Neural cell (in vitro differentiated cells): ENCODE results near the gene WNT6. TPM values are rescaled to one million over a fixed set of nuclear protein-coding genes. Genes with fewer than 3 reads are reported as not detected.

ENCODE experiments used
- H2AFZ ChIP-seq: fragments of 200-600, 300-800 bp; sonication (generic), shearing (Covaris generic); 2 replicates; pipeline ENCODE4 v1.6.0; 2014; ENCODE audit warnings: low read depth, mild to moderate bottlenecking, antibody characterized with exemption, low read length, moderate library complexity
- H3F3A ChIP-seq: fragments of 200-600 bp; shearing (Covaris generic); 2 replicates; pipeline ENCODE4 v1.6.1; 2016; ENCODE audit warnings: mild to moderate bottlenecking, moderate library complexity, mixed read lengths, antibody characterized with exemption, low read length; ENCODE audit not compliant: insufficient read depth, poor library complexity, severe bottlenecking
- H3K27ac ChIP-seq: fragments of 200-600, 300-800 bp; sonication (generic), shearing (Covaris generic); 2 replicates; pipeline ENCODE4 v1.5.1; 2014; ENCODE audit warnings: mild to moderate bottlenecking, low read length, moderate library complexity
- H3K27me3 ChIP-seq: fragments of 300-800, 200-600 bp; sonication (generic), shearing (Covaris generic); 2 replicates; pipeline ENCODE4 v1.6.0; 2014; ENCODE audit warnings: mild to moderate bottlenecking, low read depth, low read length, moderate library complexity; ENCODE audit not compliant: insufficient read depth
- H3K36me3 ChIP-seq: fragments of 300-800, 200-600 bp; sonication (generic), shearing (Covaris generic); 2 replicates; pipeline ENCODE4 v1.5.1; 2014; ENCODE audit warnings: mild to moderate bottlenecking, antibody characterized with exemption, low read length, moderate library complexity; ENCODE audit not compliant: insufficient read depth
- H3K4me2 ChIP-seq: fragments of 300-800, 200-600 bp; sonication (generic), shearing (Covaris generic); 2 replicates; pipeline ENCODE4 v1.6.0; 2014; ENCODE audit warnings: mild to moderate bottlenecking, low read length
- H3K4me3 ChIP-seq: fragments of 300-800, 200-600 bp; sonication (generic), shearing (Covaris generic); 2 replicates; pipeline ENCODE4 v1.5.1; 2014; ENCODE audit warnings: mild to moderate bottlenecking, low read length, moderate library complexity
- H3K79me2 ChIP-seq: fragments of 200-600 bp; shearing (Covaris generic); replicated peaks from 2 replicates; pipeline ENCODE4 v1.6.0; 2014; ENCODE audit warnings: mild to moderate bottlenecking, low read length, moderate library complexity; ENCODE audit not compliant: insufficient read depth
- H3K9ac ChIP-seq: fragments of 300-800, 200-600 bp; sonication (generic), shearing (Covaris generic); 2 replicates; pipeline ENCODE4 v1.6.1; 2016; ENCODE audit warnings: mild to moderate bottlenecking, low read length, mixed read lengths
- H3K9me2 ChIP-seq: fragments of 200-600 bp; shearing (Covaris generic); 2 replicates; pipeline ENCODE4 v1.6.1; 2016; ENCODE audit warnings: mild to moderate bottlenecking, low read length, mixed read lengths; ENCODE audit not compliant: insufficient read depth
- H3K9me3 ChIP-seq: fragments of 200-600, 300-800 bp; sonication (generic), shearing (Covaris generic); 2 replicates; pipeline ENCODE4 v1.6.1; 2016; ENCODE audit warnings: mild to moderate bottlenecking, mixed run types, low read length, moderate library complexity, mixed read lengths
- H4K20me1 ChIP-seq: fragments of 200-600 bp; shearing (Covaris generic); 2 replicates; pipeline ENCODE4 v1.6.1; 2016; ENCODE audit warnings: mild to moderate bottlenecking, mixed run types; ENCODE audit not compliant: insufficient read depth
- EP300 ChIP-seq: fragments of 450-650 bp; conservative IDR thresholded peaks from 2 replicates; pipeline ENCODE4 v1.6.1; 2014; ENCODE audit warnings: antibody characterized with exemption, mild to moderate bottlenecking, moderate library complexity; ENCODE audit not compliant: poor library complexity, severe bottlenecking
- EZH2 ChIP-seq: fragments of 200-600, 300-800 bp; shearing (Covaris generic), sonication (generic); IDR thresholded peaks from 2 replicates; pipeline ENCODE4 v1.6.1; 2014; ENCODE audit warnings: antibody characterized with exemption, low read length, borderline replicate concordance, mild to moderate bottlenecking; ENCODE audit not compliant: insufficient read depth, poor library complexity, severe bottlenecking
- MXI1 ChIP-seq: fragments of 450-650 bp; conservative IDR thresholded peaks from 2 replicates; pipeline ENCODE4 v1.6.1; 2014; ENCODE audit warnings: antibody characterized with exemption, mild to moderate bottlenecking; ENCODE audit not compliant: poor library complexity, severe bottlenecking
- POLR2AphosphoS5 ChIP-seq: IDR thresholded peaks from 2 replicates; pipeline ENCODE4 v1.6.1; 2012
- RAD21 ChIP-seq: fragments of 450-650 bp; conservative IDR thresholded peaks from 2 replicates; pipeline ENCODE4 v1.6.1; 2014; ENCODE audit warnings: antibody characterized with exemption, mild to moderate bottlenecking, moderate library complexity
- SMC3 ChIP-seq: fragments of 450-650 bp; conservative IDR thresholded peaks from 2 replicates; pipeline ENCODE4 v1.6.1; 2014; ENCODE audit warnings: antibody characterized with exemption, mild to moderate bottlenecking, moderate library complexity; ENCODE audit not compliant: poor library complexity
- TAF1 ChIP-seq: IDR thresholded peaks from 2 replicates; pipeline ENCODE4 v1.6.1; 2012; ENCODE audit warnings: low read depth
- polyA plus RNA-seq: library from polyadenylated mRNA; depleted of rRNA; stranded (reverse); fragments of >200 nt; gene quantifications from 2 replicates; pipeline ENCODE4 v1.2.3, GENCODE V29; 2014
- TF ChIP-seq, protein P1 (sequence below): fragments of 450-650 bp; IDR thresholded peaks from 2 replicates; pipeline ENCODE4 v1.5.1; 2014; ENCODE audit warnings: antibody characterized with exemption, mild to moderate bottlenecking, moderate library complexity; ENCODE audit not compliant: poor library complexity, severe bottlenecking
- TF ChIP-seq, protein P2 (sequence below): IDR thresholded peaks from 2 replicates; pipeline ENCODE4 v1.6.1; 2012; ENCODE audit warnings: borderline replicate concordance

Gene WNT6
- polyA plus RNA-seq, 1 donor from 2014 or later: not detected

DNA sequence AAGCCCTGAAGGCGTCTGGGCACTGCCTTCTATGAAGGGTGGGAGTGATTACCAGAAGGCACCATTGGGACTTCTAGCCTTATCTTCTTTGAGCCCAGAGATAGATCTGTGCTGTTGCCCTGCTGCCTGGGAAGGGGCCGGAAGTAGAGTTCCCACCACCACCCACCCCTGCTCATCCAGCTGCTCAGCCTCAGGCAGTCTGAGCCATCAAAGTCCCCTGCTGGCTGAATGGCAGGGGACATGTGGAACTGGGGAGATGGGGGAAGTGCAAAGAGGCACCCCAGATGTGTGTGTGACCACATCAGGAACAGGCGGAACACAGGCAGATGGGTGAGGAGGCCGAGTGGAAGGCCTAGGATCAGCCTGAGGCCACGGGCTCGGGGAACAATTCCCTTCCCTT is 17.7 kb downstream of the WNT6 start:
- Histone ChIP-seq H3K27ac (no peak overlapping the region), H3F3A (no peaks in the 10 kb centered on the region), H3K79me2 (no peaks in the 10 kb centered on the region), H3K9ac (no peak overlapping the region), H3K27me3 (peaks cover 98% of the 10 kb centered on the region), H3K36me3 (no peaks in the 10 kb centered on the region), H2AFZ (no peak overlapping the region), H3K9me2 (no peaks in the 10 kb centered on the region), H4K20me1 (no peaks in the 10 kb centered on the region), H3K9me3 (no peaks in the 10 kb centered on the region), H3K4me2 (no peak overlapping the region), H3K4me3 (no peak overlapping the region)
- TF ChIP-seq EP300 (no peak), MXI1 (no peak), SMC3 (no peak), EZH2 (no peak), TAF1 (no peak), POLR2AphosphoS5 (no peak), RAD21 (no peak)
- TF ChIP-seq, protein P1, sequence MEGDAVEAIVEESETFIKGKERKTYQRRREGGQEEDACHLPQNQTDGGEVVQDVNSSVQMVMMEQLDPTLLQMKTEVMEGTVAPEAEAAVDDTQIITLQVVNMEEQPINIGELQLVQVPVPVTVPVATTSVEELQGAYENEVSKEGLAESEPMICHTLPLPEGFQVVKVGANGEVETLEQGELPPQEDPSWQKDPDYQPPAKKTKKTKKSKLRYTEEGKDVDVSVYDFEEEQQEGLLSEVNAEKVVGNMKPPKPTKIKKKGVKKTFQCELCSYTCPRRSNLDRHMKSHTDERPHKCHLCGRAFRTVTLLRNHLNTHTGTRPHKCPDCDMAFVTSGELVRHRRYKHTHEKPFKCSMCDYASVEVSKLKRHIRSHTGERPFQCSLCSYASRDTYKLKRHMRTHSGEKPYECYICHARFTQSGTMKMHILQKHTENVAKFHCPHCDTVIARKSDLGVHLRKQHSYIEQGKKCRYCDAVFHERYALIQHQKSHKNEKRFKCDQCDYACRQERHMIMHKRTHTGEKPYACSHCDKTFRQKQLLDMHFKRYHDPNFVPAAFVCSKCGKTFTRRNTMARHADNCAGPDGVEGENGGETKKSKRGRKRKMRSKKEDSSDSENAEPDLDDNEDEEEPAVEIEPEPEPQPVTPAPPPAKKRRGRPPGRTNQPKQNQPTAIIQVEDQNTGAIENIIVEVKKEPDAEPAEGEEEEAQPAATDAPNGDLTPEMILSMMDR: no peak
- TF ChIP-seq, protein P2, sequence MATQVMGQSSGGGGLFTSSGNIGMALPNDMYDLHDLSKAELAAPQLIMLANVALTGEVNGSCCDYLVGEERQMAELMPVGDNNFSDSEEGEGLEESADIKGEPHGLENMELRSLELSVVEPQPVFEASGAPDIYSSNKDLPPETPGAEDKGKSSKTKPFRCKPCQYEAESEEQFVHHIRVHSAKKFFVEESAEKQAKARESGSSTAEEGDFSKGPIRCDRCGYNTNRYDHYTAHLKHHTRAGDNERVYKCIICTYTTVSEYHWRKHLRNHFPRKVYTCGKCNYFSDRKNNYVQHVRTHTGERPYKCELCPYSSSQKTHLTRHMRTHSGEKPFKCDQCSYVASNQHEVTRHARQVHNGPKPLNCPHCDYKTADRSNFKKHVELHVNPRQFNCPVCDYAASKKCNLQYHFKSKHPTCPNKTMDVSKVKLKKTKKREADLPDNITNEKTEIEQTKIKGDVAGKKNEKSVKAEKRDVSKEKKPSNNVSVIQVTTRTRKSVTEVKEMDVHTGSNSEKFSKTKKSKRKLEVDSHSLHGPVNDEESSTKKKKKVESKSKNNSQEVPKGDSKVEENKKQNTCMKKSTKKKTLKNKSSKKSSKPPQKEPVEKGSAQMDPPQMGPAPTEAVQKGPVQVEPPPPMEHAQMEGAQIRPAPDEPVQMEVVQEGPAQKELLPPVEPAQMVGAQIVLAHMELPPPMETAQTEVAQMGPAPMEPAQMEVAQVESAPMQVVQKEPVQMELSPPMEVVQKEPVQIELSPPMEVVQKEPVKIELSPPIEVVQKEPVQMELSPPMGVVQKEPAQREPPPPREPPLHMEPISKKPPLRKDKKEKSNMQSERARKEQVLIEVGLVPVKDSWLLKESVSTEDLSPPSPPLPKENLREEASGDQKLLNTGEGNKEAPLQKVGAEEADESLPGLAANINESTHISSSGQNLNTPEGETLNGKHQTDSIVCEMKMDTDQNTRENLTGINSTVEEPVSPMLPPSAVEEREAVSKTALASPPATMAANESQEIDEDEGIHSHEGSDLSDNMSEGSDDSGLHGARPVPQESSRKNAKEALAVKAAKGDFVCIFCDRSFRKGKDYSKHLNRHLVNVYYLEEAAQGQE: no peak

DNA sequence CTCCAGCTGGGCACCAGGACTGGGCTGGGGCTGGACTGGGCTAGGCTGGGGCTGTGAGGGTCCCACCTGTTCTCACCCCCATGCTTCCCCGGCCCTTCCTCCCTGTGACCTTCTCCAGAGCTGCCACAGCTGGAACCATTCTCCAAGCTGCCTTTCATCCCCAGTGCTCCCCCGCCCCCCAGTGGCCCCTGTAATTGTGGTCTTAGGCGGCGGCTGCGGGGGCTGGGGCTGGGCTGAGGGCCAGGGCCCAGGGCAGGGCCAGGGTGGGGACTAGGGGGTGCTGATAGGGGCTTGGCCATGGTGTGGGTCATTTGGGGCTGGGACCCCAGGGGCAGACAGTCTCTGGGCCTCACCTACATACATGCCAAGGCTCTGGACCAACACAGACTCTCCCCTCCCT is 18.3 kb downstream of the WNT6 start:
- H2AFZ ChIP-seq: no peak overlapping the region
- H3K79me2 ChIP-seq: no peaks in the 10 kb centered on the region
- no peak overlapping the region for H3K4me3 ChIP-seq
- H3K27ac ChIP-seq: no peak overlapping the region
- peaks cover 98% of the 10 kb centered on the region for H3K27me3 ChIP-seq
- no peaks in the 10 kb centered on the region for H3F3A ChIP-seq
- TF ChIP-seq EP300 (no peak), EZH2 (no peak), TAF1 (no peak), POLR2AphosphoS5 (no peak), MXI1 (no peak), RAD21 (no peak), SMC3 (no peak)
- TF ChIP-seq, protein P2: no peak
- TF ChIP-seq, protein P1: no peak
- H3K4me2 ChIP-seq: no peak overlapping the region
- no peaks in the 10 kb centered on the region for H3K36me3 ChIP-seq
- no peaks in the 10 kb centered on the region for H4K20me1 ChIP-seq
- H3K9me2 ChIP-seq: no peaks in the 10 kb centered on the region
- H3K9me3 ChIP-seq: no peaks in the 10 kb centered on the region
- no peak overlapping the region for H3K9ac ChIP-seq
